Measurements from ENCODE around the gene OSBPL6.
"Not testable (repeated sequence)": the region's sequence is repeated elsewhere in the genome, so short reads cannot be mapped to it uniquely, and the experiment has no call there.

The OSBPL6 gene

DNA sequence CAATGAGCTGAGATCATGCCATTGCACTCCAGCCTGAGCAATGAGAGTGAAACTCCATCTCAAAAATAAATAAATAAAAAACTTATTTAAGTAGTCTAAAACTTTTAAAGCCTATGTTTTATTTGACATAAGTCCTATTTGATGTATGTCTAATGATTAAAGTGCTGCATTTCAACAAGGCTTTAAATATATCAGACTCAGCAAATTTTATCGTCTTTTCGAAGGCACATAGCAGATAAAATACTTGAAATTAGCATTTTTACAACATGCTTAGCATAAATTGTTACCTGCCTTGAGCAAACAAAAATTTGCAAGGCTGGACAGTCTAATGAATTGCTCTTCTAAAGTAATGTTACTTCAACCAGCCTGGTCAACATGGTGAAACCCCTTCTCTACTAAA lies 170.8 kb downstream of the OSBPL6 start:
- no peak for DNase-seq

GRCh38 chr2:178366412-178366811 lies 172.1 kb downstream of the OSBPL6 start:
- no peak for DNase-seq

GRCh38 chr2:178367344-178367743 lies 173.0 kb downstream of the OSBPL6 start:
- DNase-seq: no peak

DNA sequence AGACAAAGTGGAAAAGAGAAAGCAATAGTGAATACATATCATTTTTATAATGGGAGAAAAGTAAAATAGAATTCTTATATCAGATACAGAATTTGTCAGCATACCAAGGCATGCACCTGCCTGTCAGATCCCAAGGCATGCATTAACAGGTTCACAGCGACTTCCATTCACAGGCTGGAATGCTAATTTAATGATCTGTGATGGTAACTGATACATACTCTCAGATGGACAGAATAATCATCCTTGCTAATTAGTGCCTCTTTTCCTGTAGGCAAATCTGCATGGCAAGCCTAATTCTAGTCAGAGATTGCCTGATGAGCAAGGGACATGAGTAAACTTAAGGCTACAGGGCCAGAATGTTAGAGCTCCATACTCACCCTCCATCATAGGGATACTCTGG lies 180.6 kb downstream of the OSBPL6 start:
- no peak for DNase-seq

GRCh38 chr2:178377046-178377445 lies 182.7 kb downstream of the OSBPL6 start:
- DNase-seq: no peak

- DNase-seq: no peak
Measured at GRCh38 chr2:178379162-178380004, 185.1 kb downstream of the OSBPL6 start.

DNA sequence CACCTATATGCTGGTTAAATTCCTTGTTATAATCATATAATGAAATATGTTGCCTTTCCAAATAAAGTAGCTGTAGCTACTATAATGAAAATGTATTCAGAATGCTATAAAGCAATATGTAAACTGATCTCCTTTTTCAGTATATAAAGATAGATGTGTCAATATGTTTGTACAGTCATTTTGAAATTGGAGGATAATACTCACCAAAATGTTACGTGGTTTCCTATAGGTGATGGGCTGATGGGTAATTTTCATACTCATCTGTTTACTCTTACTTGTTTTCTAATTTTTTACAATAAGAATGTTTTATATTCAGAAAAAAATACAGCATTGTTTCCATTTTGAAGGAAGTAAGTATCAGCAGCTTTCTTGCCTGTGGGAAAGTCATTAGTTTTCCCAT lies 186.5 kb downstream of the OSBPL6 start:
- no peak for DNase-seq

GRCh38 chr2:178383718-178384117 lies 189.4 kb downstream of the OSBPL6 start:
- no peak for DNase-seq

DNA sequence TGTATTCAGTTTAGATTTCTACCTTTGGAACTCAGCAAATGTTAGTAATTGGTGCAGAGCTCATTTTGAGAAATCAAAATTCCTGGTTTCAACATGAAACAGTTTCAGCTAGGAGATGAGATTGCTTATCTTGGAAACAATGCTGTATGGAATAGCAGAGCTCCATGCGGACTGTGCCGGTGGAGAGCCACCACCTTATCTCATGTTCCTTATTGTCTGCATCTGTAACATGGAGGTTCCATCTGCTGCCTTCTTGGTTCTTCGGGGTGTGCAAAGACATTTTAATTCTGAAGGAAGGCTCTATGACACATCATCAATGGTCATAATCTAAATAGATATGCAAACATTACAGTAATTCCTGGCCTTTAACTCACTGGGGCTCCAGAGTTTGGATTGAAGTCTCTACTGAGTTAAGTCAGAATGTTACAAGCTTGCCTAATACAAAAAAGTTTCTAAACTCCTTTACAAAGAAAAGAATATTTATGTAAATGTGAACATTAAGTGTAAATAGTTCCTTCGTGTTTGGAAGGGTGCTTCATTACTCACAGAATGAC lies 191.4 kb downstream of the OSBPL6 start:
- no peak for DNase-seq

DNA sequence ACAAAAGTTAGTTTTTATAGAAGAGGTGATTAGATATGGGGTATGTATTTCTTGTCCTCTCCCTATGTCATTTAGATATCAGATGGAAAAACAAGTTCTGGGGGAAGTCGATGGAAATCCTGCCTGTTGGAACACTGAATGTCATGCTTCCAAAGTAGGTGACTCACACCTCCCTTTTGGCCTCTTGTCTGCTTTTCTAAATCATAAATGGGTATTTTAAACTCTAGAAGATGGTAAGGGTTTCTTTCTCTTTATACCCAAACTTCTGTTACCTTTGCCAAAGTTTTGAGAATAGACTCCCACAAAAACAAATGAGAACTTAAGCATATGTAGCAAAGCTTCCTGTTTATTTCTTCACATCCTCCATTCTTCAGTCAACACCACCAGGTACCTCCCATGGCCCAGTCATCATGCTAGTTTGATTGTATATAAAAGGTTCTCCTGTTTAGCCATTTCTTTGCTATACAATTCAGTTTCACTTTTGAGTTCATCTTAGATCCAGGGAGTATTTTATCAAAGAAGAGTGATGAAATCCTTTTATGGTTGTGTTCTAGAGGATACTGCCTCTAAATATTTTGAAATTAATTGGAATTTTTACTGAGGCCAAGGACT lies 192.8 kb downstream of the OSBPL6 start:
- no peak for DNase-seq

DNA sequence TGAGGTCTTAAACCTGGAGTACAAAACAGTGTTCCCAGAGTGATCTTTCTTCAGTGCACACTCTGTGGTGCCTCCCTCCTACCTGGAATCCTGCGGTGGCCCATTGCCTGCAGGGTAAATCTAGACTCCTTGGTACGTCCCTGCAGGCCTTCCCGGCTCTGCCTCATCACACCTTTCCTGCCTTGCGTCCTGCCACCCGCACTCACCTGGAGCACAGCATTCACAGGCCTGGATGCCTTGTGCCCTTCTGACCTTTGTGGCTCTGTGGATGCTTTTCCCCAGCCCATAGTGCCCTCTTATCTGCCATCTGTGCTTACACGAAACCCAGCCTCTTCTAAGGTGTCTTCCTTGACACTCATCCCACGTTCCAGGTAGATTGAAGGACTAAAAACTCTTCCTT lies 194.0 kb downstream of the OSBPL6 start:
- DNase-seq: no peak

GRCh38 chr2:178391701-178392100 lies 197.4 kb downstream of the OSBPL6 start:
- DNase-seq: no peak

DNA sequence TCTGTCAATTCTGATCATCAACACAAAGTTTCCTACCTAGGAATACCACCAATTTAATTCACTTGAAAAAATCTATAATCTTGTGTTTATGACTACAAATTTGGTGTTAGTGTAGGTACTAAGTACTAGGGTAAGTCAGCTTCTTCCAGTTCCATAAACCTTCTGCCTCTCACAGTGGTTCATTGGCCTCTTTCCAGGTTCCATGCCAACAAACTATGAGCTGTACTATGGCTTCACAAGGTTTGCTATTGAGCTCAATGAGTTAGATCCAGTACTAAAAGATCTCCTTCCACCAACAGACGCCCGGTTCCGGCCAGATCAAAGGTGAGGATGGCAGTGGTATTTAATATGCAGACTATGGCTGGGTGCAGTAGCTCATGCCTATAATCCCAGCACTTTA lies 197.9 kb downstream of the OSBPL6 start:
- DNase-seq: no peak

GRCh38 chr2:178394859-178395258 lies 200.5 kb downstream of the OSBPL6 start:
- no peak for DNase-seq

DNA sequence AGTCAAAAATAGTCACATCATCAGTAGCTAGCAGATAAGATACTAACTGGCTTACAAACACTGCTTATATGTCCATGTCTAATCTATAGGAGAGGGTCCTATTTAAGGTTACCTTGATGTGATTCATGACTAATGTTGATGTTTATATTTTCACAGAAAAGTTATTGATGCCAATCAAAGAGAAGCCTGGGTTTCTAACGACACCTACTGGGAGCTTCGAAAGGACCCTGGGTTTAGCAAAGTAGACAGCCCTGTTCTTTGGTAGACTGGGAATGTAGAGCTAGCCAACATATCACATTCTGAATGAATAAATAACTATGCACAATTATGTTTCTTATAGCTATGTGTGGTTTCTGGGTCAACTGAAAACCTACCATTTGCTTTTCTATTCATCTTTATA lies 201.0 kb downstream of the OSBPL6 start:
- DNase-seq: no peak

DNA sequence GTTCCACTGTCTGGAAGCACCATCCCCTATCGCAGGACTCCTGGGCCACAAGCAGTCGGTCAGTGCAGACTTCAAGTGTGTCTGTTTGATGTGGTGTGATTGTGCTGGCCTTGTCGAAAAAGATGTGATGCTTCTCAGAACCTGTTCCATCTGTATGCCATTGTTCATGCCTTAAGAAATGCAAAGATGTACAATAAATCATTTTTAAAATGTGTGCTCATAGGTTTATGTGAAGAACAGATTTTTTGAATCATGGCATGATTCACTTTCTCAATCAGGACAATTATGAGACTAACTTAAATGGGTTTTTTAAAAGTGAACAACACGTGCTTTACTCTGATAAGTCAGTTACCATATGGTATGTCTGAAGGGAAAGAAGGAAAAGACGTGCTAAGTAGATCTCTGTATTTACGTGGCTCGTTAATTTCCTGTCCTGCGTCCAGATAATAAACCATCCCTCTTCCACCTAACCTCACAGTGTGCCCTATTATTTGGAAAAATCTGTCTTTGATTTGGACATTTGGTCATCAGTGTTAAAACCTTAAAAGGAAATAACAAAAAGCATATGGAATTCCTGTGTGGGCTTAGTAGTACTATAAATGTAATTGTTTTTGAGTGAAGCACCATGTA lies 201.7 kb downstream of the OSBPL6 start:
- DNase-seq: no peak

DNA sequence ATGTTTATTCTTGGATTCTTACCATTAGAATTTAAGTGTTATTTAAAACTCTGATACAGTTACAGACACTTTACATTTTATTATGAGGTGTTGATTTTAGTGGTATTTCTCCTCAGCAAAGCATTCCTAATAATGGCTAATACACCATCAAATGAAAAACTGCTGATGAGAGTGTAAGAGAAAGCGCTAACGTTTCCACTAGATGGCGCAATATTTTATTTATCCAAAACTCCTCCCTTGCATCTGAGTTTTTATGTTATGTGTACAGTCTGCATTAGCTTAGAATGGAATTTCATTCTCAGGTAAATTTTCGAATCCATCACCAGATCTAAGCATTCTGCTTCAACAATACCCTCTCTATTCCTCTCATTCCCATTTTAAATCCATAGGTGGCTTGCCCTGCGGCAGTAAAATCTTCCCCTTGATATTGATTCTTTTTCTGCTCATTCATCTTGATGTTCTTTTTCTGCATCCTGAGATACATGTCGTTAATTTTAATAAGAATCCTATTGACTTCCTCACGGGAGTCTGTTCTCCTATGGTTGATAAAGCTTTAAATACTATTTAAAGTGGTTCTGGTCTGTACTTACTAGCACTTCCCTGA lies 202.8 kb downstream of the OSBPL6 start:
- peak; percentile 8 for DNase-seq

GRCh38 chr2:178401994-178402437 lies 207.7 kb downstream of the OSBPL6 start:
- no peak for DNase-seq

- no peak for DNase-seq
Measured at GRCh38 chr2:178403671-178404306, 209.5 kb downstream of the OSBPL6 start.

DNA sequence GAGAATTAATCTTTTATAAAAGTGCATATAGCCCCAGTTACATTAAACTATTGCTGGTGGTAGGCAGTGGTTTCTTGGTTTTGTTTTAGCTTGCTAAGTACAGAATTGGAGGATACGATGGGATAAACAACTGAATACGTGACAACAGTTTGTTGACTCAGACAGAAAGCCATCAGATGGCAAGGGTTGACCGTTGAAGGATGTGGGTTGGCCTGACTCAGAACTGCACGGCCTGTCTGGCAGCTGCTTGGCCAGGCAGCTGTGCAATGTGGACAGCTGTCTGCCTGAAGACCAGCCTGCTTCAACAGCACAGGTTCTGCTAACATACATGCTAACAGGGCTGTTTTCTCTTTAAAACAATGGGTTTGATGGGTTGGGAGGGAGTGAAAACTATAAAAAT lies 210.1 kb downstream of the OSBPL6 start:
- DNase-seq: peak; percentile 48

- DNase-seq: no peak
Measured at GRCh38 chr2:178409261-178409660, 214.9 kb downstream of the OSBPL6 start.

DNA sequence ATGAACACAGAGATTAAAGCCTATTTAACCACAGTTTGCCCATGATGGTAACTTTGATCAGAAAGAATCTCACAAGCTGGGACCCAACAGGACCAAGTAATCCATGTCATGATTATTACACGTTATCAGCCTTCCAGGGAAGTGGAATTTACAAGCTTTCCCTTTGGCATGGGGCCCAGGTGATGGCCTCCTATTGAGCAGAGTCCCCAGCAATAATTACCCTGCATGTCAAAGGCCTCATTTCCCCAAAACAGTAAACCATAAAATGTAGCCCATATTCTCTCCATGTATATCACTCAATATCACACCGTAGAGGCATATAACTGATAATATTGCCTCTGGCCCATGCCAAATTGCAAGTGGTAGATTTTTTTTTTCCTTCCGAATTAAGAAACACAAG lies 217.7 kb downstream of the OSBPL6 start:
- DNase-seq: no peak

DNA sequence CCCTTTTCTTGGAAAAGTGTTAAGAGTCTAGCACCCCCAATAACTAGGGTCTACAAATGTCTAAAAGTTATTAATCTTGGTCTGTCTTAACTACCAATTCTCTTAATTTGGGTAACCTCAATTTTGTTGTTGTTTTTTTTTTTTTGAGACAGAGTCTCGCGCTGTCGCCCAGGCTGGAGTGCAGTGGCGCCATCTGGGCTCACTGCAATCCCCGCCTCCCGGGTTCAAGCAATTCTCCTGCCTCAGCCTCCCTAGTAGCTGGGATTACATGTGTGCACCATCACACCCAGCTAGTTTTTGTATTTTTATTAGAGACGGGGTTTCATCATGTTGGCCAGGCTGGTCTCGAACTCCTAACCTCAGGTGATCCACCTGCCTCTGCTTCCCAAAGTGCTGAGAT lies 218.1 kb downstream of the OSBPL6 start:
- DNase-seq: not testable (repeated sequence)
